Subcutaneous adipose tissue (tissue), 4 donors: ENCODE data around the gene MMP24OS. TPM values are rescaled to one million over a fixed set of nuclear protein-coding genes. Genes with fewer than 3 reads are reported as not detected.

Source experiments
- total RNA-seq, 4 donors: library from RNA; depleted of rRNA; stranded (reverse); fragments of >200 nt; gene quantifications; one replicate each; pipeline ENCODE4 v1.1.0, GENCODE V29; 2016
- TF ChIP-seq, protein P1 (sequence below): fragments of 450-650 bp; IDR thresholded peaks from one replicate; pipeline ENCODE4 v1.5.1; 2016; ENCODE audit warnings: low read depth, mild to moderate bottlenecking, control low read depth, antibody characterized with exemption, moderate library complexity

MMP24OS gene
- total RNA-seq, 4 donors from 2014 or later = 27.5 to 56.5 (median 31.6) TPM

DNA sequence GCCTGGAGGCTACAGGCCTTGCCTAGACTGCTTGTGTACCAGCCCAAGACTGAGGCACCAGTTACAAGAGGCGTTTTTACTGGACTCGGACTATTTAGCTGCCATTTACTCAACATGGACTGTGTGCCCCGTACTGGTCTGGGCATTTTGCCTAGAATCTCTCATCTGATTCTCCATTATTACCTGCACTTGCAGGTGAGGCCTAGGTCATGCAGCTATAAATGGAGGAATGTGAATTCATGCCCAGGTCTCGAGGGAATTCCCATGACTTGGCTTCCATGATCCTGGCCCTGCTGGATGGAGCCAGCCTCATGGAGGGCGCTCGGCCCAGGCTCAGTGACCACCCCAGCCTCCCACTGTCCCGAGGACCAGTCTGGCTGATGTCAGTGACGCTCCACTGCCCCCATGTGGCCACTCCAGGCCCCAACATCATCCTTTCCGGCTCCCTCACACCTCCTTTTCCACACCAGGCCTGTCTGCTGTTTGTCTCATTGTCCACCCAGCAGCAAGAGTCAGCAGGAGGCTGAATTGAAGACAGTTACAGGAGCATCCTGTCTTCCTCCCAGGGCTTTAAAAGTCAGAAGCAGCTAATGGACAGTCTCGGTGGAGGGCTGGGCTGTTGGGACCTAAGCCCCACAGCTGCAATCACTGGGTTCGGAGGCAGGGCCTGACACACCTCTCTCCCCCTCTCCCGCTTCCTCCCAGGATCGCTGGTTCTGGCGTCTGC is 8.7 kb downstream of the MMP24OS start:
- TF ChIP-seq, protein P1, sequence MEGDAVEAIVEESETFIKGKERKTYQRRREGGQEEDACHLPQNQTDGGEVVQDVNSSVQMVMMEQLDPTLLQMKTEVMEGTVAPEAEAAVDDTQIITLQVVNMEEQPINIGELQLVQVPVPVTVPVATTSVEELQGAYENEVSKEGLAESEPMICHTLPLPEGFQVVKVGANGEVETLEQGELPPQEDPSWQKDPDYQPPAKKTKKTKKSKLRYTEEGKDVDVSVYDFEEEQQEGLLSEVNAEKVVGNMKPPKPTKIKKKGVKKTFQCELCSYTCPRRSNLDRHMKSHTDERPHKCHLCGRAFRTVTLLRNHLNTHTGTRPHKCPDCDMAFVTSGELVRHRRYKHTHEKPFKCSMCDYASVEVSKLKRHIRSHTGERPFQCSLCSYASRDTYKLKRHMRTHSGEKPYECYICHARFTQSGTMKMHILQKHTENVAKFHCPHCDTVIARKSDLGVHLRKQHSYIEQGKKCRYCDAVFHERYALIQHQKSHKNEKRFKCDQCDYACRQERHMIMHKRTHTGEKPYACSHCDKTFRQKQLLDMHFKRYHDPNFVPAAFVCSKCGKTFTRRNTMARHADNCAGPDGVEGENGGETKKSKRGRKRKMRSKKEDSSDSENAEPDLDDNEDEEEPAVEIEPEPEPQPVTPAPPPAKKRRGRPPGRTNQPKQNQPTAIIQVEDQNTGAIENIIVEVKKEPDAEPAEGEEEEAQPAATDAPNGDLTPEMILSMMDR = no peak

DNA sequence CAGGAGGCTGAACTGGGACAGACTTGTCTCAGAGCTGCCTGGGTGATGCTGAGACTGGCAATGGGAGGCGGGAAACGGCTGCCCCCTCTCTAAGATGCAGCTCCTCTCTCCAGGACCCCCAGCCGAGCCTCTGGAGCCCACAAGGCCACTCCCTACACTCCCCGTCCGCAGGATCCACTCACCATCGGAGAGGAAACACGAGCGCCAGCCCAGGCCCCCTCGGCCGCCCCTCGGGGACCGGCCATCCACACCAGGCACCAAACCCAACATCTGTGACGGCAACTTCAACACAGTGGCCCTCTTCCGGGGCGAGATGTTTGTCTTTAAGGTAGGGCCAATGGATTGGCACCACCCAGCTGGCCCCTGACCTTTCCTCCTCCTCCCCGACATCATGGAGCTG is 10.8 kb downstream of the MMP24OS start:
- TF ChIP-seq, protein P1 = no peak

DNA sequence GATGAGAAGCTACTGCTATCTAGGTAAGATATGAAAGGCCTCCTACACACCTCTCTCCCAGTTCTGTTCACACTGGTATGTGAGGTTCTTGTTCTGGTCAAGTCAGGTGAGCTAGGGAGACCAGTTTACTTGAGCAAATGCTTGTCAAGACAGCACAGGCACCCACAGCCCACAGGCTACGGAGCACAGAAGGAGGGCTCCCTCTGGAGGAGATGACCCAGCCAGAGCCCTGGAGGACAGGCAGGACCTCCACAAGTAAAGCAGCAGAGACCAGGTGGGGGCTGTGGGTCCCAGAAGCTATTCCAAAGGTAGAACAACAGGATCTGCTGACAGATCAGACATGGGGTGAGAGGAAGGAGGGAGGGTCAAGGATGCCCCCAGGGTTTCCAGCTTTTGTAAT is 13.2 kb downstream of the MMP24OS start:
- TF ChIP-seq, protein P1 = no peak

DNA sequence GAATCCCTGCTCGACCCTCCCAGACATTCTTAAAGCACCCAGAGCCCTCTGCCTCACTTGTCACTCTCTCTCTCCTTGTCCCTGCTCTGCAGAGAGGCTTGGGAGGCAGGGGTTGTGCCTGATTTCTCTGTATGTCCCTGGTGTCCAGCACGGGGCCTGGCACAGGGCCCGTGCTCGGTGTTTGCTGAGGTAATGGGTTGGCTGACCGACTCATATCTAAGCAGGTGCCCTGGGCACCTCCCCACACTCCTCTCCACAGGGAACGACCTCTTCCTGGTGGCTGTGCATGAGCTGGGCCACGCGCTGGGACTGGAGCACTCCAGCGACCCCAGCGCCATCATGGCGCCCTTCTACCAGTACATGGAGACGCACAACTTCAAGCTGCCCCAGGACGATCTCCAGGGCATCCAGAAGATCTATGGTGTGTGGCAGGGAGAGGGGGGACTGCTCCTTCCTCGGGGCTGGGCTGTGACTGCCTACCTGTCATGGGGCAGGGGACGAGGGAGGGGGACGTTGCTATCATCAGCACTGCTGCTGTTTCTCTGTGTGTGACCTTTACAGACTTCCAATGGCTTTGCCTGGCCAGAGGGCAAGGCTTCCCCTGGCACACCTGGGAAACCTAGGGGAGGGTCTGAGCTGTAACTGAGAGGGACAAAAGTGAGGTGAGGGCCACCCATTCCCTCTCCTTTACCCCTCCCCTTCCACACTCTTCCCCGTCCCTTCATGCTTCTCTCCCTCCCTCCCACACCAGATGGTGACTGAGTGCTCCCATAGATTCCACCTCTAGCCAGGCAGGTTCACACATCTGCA is 14.2 kb downstream of the MMP24OS start:
- TF ChIP-seq, protein P1 = no peak

DNA sequence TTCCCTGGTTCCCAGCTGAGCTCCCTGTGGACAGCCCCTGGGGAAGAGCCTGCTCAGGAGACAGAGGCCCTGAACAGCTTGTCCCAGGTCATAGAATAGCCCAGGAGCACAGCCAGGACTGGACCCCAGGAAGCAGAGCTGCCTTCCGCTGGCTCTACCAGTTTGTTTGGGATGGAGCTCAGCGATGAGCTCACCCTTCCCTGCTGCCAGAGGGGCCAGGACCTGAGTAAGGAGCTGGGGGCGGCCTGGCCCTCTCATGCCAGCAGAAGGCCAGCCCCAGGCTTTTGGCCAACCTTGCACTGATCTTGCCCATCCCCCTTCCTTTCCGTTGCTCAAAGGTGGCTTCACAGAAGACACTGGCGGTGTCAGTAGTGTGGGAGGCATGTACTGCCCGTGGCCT is 17.5 kb downstream of the MMP24OS start:
- TF ChIP-seq, protein P1 = no peak

DNA sequence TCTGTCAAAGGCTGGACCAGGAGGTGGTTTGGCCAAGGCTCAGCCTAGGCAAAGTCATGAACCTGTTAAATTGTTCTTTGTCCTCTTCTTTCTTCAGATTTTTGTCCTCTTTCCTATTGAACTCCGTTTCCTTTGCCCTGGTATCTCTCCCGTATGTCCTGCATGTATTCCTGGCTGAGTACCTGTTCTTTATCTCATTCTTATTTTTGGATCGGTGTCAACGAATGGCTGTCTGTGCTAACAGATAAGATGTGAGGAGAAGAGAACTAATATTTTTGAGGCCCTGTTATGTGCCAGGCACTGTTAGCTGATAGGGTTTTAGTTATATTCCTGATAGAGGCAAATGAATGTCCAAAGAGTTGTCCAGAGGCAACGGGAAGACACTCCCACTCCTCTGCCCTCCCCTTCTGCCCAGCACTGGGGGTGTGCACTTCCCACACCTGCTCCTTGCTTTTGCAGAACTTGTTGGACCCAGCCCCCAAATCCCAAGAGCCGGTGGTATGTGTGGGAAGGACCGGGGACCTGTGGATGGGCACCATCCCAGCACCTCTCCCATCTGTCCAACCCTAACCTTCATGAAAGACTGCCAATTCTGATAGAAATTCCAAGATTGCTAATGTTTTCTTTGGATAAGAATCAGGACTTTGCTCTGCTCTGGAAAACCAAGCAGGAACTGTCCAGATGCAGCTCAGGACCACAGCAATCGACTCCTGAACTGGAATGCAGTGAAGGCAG is 20.6 kb downstream of the MMP24OS start:
- TF ChIP-seq, protein P1 = no peak
